ELF-1 (cell line): ENCODE measurements around the gene UCN2.
"Not testable (repeated sequence)": the region's sequence is repeated elsewhere in the genome, so short reads cannot be mapped to it uniquely, and the experiment has no call there.

ENCODE experiments used
- DNase-seq: peaks from one replicate; pipeline ENCODE4 v3.0.0-alpha.2; 2016; ENCODE audit warnings: low read depth, low spot score

UCN2 gene

GRCh38 chr3:48561045-48561736, 2.4 kb downstream of the UCN2 start:
- DNase-seq: peak; percentile 79

- DNase-seq: no peak
Measured at GRCh38 chr3:48560648-48561018, 2.9 kb downstream of the UCN2 start.

- DNase-seq: no peak
Measured at GRCh38 chr3:48558493-48559134, 5.0 kb downstream of the UCN2 start.

- DNase-seq: peak; percentile 100
Measured at GRCh38 chr3:48556796-48557626, 6.6 kb downstream of the UCN2 start, which contains the start of gene PFKFB4. Gene PFKFB4 (minus strand): TSS chr3:48556803. CDS start chr3:48556777, 26 bp downstream.

GRCh38 chr3:48555949-48556795, 7.4 kb downstream of the UCN2 start:
- DNase-seq: no peak

- DNase-seq: peak; percentile 64
Measured at GRCh38 chr3:48555231-48555948, 8.2 kb downstream of the UCN2 start.

- DNase-seq: peak; percentile 59
Measured at GRCh38 chr3:48553886-48554845, 9.4 kb downstream of the UCN2 start.

GRCh38 chr3:48553361-48553760, 10.2 kb downstream of the UCN2 start:
- no peak for DNase-seq

- peak; percentile 60 for DNase-seq
Measured at GRCh38 chr3:48552111-48552951, 11.2 kb downstream of the UCN2 start.

GRCh38 chr3:48551651-48552050, 11.9 kb downstream of the UCN2 start:
- DNase-seq: not testable (repeated sequence)

GRCh38 chr3:48548729-48549705, 14.6 kb downstream of the UCN2 start:
- peak; percentile 92 for DNase-seq

GRCh38 chr3:48548126-48548525, 15.5 kb downstream of the UCN2 start:
- no peak for DNase-seq

- DNase-seq: no peak
Measured at GRCh38 chr3:48546203-48546829, 17.3 kb downstream of the UCN2 start.

- no peak for DNase-seq
Measured at GRCh38 chr3:48544141-48544540, 19.4 kb downstream of the UCN2 start.

GRCh38 chr3:48543271-48543866, 20.2 kb downstream of the UCN2 start:
- DNase-seq: no peak

GRCh38 chr3:48538451-48538850, 25.1 kb downstream of the UCN2 start:
- no peak for DNase-seq

GRCh38 chr3:48536785-48537184, 26.8 kb downstream of the UCN2 start:
- DNase-seq: no peak
